Prostate gland (tissue), 2 donors: ENCODE data around the gene STEEP1. TPM values are rescaled to one million over a fixed set of nuclear protein-coding genes. Genes with fewer than 3 reads are reported as not detected.

Experiments
- DNase-seq: peaks from one replicate; pipeline ENCODE4 v3.0.0-alpha.2; 2019; ENCODE audit warnings: low spot score
- H3K27ac ChIP-seq, 2 donors: fragments of 200-600 bp; sonication (generic); 2 replicates each; pipeline ENCODE4 v1.5.1; 2017 to 2019
- H3K27me3 ChIP-seq: fragments of 200-600 bp; sonication (generic); replicated peaks from 2 replicates; pipeline ENCODE4 v1.5.1; 2019; ENCODE audit not compliant: insufficient read depth
- H3K36me3 ChIP-seq, 2 donors: fragments of 200-600 bp; sonication (generic); 1 replicate in 1 of 2; 2 replicates in 1 of 2; pipeline versions ENCODE4 v1.5.1 to v1.8.1; 2017 to 2019
- H3K4me1 ChIP-seq: fragments of 200-600 bp; sonication (generic); replicated peaks from 2 replicates; pipeline ENCODE4 v1.5.1; 2019
- H3K4me3 ChIP-seq, 2 donors: fragments of 200-600 bp; sonication (generic); 2 replicates each; pipeline ENCODE4 v1.5.1; 2017 to 2019
- H3K9me3 ChIP-seq: fragments of 200-600 bp; sonication (generic); 2 replicates; pipeline ENCODE4 v1.5.1; 2017
- CTCF ChIP-seq, 4 experiments: fragments of 200-600 bp in 2 of 4; fragments of 450-650 bp in 2 of 4; sonication (generic) in 2 of 4; IDR thresholded peaks; 1 replicate in 3 of 4; 2 replicates in 1 of 4; pipeline ENCODE4 v1.5.1; 2016 to 2019; ENCODE audit warnings: antibody characterized with exemption in 4 of 4, mild to moderate bottlenecking in 2 of 4, moderate library complexity in 2 of 4
- POLR2A ChIP-seq: fragments of 450-650 bp; IDR thresholded peaks from one replicate; pipeline ENCODE4 v1.6.1; 2016; ENCODE audit warnings: antibody characterized with exemption, mild to moderate bottlenecking
- POLR2AphosphoS5 ChIP-seq: sonication (generic); formaldehyde crosslinking; IDR thresholded peaks from one replicate; pipeline ENCODE4 v1.6.1; 2017; ENCODE audit warnings: antibody characterized with exemption
- WGBS: methylation state at CpG from one replicate; pipeline ENCODE4 v1.1.5; 2018; 5-methylcytosine and 5-hydroxymethylcytosine counted together
- intact Hi-C: fragments of 100-400 bp; cut with DNase I; formaldehyde crosslinking; loops from one replicate; pipeline ENCODE4 v1.14.2; 2022
- total RNA-seq, 2 donors: library from RNA; depleted of rRNA; stranded (reverse); fragments of >200 nt; gene quantifications; one replicate each; pipeline ENCODE4 v1.1.0, GENCODE V29; 2016

The STEEP1 gene
- total RNA-seq, 2 donors from 2014 or later: 31.9 to 33.4 TPM

- no peak for TF ChIP-seq POLR2A
- TF ChIP-seq POLR2AphosphoS5: no peak
- TF ChIP-seq CTCF (IDR thresholded peaks at IDR 0.05): no peak
- H3K9me3 ChIP-seq: no peaks in the 10 kb centered on the region
- peak; percentile 20 for DNase-seq
- intact Hi-C loops: loop anchor here (10.0 kb wide), 1 partner anchor 269 kb away; the partner anchor contains the start of genes NDUFA1 and RNF113A
- H3K36me3 ChIP-seq: no peaks in the 10 kb centered on the region
- WGBS: under 1% methylated on average over 40 of the region's 68 CpGs
- no peaks in the 10 kb centered on the region for H3K27me3 ChIP-seq
- H3K27ac ChIP-seq: peak overlapping the region; percentile 91
- peak overlapping the region; percentile 55 to 56 for H3K4me3 ChIP-seq
- H3K4me1 ChIP-seq: no peaks in the 10 kb centered on the region
Observed at GRCh38 chrX:119605464-119606279, 40.5 kb upstream of the STEEP1 start.

DNA sequence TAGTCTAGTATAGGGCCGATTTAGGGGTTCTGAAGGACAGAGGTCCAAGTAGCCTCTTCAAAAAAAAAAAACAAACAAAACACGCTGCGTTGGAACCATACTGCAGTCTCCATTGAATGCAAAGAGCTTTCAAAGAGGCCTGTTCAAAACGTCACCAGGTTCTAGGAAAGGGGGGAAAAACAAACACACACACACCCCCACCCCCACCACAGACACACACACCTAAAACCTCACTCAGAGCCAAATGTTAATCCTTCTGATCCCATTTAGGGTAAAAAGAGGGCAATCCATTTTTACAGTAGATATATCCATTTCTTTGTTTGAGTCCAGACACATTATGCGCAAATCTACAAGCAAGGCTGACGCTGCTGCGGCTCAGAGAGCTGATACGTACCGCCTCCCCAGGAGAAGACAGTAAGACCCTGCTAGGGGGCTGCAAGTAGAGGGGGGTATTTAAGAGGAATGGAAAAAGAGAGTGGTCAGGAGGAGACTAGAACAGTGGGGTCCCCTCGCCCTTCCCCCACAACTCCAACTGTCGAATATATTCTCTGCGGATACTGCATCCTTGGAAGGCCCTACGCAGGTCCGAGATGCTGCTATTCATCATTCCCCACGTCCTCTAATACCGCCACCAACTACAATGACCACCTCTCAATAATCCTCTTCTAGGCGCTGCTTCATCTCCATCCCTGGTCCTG is 39.7 kb upstream of the STEEP1 start:
- Histone ChIP-seq H3K36me3 (no peaks in the 10 kb centered on the region), H3K4me1 (no peaks in the 10 kb centered on the region), H3K27me3 (no peaks in the 10 kb centered on the region), H3K4me3 (peak overlapping the region; percentile 55 to 56), H3K9me3 (no peaks in the 10 kb centered on the region), H3K27ac (peak overlapping the region; percentile 91)
- DNase-seq: no peak
- TF ChIP-seq CTCF (IDR thresholded peaks at IDR 0.05) (no peak), POLR2AphosphoS5 (no peak), POLR2A (no peak)
- intact Hi-C loops: loop anchor here (10.0 kb wide), 1 partner anchor 270 kb away; the partner anchor contains the start of genes NDUFA1 and RNF113A
- 12% methylated on average over 17 of the region's 17 CpGs for WGBS

GRCh38 chrX:119602701-119603255 is 37.6 kb upstream of the STEEP1 start:
- no peaks in the 10 kb centered on the region for H3K27me3 ChIP-seq
- H3K36me3 ChIP-seq: no peaks in the 10 kb centered on the region
- no peak for TF ChIP-seq POLR2AphosphoS5
- no peak for TF ChIP-seq POLR2A
- TF ChIP-seq CTCF (IDR thresholded peaks at IDR 0.05): no peak
- DNase-seq: no peak
- H3K27ac ChIP-seq: no peak overlapping the region
- H3K9me3 ChIP-seq: no peaks in the 10 kb centered on the region
- WGBS: 62% methylated on average over 9 of the region's 9 CpGs
- no peaks in the 10 kb centered on the region for H3K4me1 ChIP-seq
- no peak overlapping the region for H3K4me3 ChIP-seq
- intact Hi-C loops: loop anchor here (10.0 kb wide), 1 partner anchor 272 kb away; the partner anchor contains the start of genes NDUFA1 and RNF113A

DNA sequence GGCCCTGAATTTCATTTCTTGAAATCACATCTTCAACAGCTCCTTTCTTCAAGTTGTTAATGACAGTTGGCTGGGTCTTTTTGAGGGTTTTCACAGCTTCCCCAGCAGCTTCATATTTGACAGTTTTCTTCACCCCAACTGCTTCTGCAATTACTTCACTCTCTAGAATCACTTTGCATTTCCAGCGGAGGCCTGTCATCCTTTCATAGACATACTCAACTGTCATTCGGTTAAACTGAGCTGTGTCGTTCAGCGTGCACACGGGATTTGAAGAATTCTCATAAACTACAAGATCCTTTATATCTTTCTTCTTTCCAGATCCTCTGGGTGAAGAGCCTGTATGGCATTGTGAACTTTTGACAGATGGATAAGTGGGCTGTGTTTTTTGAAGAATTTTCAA is 24.6 kb upstream of the STEEP1 start:
- Histone ChIP-seq H3K36me3 (no peaks in the 10 kb centered on the region), H3K9me3 (no peaks in the 10 kb centered on the region), H3K4me3 (no peak overlapping the region), H3K27ac (no peak overlapping the region), H3K4me1 (no peaks in the 10 kb centered on the region), H3K27me3 (no peaks in the 10 kb centered on the region)
- TF ChIP-seq CTCF (IDR thresholded peaks at IDR 0.05) (no peak), POLR2AphosphoS5 (no peak), POLR2A (no peak)
- intact Hi-C loops: no loop called here
- 93% methylated on average over 5 of the region's 5 CpGs for WGBS
- no peak for DNase-seq
